Activated CD4-positive, alpha-beta T cell treated with anti-CD3 and anti-CD28 coated beads, Interleukin-10, Interleukin-2, amounts not matched to agents 100 ng/mL and 50 ng/mL, durations not matched to agents 16 hours and 8 hours (primary cell): ENCODE results near the gene HMGB1.

Source experiments
- DNase-seq: peaks from one replicate; pipeline ENCODE4 v3.0.0-alpha.2; 2020

HMGB1 gene

DNA sequence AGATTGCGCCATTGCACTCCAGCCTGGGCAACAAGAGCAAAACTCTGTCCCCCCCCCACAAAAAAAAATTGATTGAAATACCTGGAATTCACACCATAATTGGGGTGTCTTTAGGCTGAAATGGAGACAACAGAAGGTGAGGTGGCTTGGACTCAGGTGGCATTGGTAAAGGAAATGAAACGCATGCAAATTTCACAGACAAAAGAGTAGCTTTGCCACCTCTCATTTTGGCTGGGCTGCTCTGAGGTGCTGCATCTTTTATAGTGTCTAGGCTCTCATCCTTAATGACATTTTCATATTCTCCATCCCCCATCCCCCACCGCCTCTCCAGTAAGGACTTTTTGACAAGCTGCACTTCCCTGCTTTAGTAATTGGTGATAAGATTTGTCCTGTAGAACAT lies 36.5 kb downstream of the HMGB1 start:
- DNase-seq, result no peak

DNA sequence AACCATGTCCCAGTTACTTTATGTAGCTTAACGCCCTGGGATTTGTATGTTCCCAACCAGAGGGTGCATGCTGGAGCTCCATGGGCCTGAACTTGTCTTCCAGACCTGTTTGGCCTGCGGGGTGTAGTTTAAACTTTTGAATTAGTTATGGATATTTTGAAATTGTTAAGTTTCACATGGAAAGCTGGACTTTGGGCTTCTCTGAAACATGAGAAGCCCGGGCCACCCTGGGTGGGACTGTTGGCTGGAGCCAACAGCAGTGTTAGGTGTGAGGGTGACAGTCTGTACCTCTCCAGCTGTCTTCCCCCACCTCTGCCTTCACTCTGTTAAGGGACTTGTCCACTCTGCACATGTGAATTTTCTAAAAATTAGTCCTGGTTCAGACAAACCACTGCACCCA lies 41.8 kb downstream of the HMGB1 start:
- no peak for DNase-seq

DNA sequence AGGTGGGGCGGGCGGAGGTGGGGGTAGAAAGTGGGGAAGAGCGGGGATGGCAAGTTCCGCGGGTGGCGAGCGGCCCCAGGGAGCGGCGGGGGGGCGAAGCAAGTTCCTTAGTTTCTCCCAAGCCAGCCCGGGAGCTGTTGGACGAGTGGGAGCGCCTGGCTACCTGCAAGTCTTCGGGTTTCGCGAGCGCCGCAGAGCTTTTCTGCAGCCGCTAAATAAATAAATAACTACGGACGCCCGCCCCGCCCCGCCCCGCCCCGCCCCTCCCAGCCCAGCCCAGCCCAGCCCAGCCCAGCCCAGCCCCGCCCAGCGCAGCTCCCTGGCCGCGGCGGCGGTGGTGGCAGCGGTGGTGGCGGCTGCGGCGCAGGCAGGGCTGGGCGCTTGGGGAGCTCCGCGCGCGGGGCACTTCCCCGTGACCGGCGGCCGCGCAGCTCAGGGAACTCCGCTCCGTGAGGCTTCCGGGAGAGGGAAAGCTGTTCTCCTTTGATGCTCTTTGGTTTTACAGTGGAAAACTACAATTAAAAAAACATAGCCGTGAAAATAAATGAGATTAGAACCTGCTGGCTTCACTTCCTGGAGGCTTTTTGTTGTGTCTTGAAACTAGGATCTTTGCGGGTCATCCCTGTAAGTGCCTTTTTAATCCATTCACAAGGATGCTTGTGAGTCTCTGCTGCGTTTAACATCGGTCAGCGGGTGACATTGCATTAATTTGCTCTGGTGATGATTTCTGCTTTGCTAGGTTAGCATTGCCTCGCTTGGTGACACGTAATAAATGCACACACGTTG lies 43.5 kb downstream of the HMGB1 start, which contains the start of gene UBE2L5:
Gene UBE2L5 (plus strand): TSS at position 440 of the 786 bp plus-strand sequence. CDS start 5,498 bp downstream, outside the sequence.
- DNase-seq, result peak; percentile 82

DNA sequence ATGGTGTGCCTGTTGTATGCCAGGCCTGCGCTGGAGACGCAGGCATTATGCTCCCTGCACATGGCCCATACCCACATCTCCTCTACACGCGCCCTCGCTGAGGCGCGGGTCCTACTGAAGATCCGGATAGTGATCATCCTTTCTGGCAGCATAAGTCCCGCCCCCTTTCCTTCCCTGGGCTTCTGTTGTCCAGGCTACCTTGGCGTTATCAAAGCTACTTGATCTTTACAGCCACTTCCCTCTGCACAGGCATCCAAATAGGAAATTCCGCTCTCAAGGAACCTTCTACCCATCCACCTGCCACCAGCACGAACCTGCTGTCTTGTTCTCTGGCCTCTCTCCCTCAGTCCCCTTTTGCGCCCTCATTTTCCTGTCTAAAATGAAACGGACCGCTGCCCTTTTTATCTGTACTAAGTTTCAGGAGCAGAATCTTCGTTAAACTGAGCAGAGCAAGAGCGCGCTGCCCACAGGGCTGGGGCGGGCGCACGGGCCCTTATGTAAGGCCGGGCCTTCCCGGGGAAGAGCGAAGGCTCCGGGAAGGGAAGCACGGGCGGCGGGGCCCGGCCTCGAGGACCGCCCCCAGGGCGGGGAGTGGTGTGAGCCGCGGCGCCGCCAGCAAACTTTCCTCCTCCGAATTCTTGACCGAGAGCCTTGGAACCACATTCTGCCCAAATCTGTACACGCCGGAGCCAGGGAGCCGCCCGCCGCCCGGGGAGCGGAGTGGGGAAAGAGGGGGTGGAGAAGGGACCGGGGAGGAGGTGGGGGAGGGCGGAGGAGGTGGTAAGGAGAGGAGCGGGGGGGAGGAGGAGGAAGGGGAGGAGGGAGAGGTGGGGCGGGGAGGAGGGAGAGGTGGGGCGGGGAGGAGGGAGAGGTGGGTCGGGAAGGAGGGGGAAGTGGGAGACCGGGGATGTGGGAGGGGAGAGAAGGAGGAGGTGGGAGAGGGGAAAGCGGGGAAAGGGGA lies 44.4 kb downstream of the HMGB1 start:
- peak; percentile 41 for DNase-seq

DNA sequence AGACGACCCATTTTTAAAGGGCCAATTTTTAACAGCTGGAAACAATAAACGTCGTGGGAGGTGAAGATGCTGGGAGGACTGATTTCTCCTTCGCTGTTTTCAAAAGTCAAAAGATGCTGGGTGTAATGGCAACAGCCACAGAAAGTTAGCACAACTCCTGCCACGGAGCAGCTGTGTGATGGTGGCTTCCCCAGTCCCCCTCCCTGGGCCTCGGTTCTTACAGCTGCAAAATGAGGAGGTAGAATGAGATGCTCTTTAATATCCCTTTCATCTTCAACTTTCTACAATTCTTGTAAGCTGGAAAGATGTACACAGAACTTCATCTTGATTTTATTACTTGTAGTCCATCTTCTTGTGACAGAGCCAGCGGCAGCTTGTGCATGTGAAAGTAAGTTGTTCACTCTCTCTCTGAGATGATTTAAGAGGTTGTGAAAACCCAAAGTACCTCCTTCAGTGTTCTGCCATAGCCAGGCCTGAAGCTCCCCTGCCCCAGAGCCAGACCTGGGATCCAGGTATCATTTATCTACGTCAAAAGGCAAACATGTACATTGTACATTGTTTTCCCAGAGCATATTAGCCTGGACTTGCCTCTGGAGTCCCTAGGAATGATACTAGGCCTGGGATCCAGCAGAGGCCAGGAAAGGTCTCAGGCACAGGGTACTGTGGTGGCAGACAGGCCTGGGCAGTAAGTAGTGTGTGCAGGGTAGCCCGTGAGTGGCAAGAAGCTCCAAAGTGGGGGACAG lies 46.8 kb downstream of the HMGB1 start:
- DNase-seq, result no peak

DNA sequence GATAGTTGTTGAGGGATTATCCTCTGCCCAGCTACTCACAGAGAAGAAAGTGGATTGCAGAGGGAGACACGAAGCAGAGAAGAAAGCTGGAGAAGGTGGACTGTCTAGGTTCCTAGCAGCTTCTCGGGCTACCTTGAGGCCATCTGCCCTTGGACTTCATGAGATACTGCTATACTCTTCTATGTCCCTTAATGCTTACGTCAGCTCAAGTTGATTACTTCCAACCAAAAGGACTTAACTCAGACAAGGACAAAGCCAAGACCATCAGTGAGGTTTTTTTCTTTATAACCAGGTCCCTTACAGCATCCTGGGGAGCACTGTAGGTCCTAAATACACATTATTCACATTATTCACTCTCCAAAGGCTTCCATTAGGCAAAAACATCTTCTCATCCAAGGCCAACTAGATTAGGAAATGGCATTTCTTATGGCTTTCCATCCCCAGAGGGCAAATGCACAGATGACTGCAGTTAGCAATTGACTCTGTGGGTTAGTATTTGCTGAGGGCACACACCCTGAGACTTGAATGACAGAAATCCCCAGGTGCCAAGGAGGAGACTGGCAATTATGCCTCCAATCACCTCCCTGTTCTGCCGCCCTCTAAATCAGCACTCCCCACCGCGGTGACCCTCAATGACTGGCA lies 47.5 kb downstream of the HMGB1 start:
- no peak for DNase-seq

DNA sequence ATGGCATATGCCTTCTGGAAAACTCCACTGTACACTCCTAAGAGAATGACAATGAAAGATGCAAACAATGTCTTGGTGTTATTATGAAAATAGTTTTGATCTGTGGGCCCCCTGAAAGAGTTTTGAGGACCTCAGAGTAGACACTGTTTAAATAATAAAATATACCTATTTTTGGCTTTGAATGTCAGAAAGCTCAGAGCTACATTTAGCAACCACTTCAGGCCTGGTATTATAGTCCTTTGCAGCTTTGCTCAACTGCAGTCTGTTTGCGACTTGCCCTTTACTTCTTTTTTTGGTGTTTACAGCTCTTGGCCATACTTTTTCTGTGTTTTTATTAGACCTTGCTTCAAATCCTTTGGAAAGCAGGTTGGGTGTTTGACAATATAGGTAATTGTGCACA lies 49.3 kb downstream of the HMGB1 start:
- no peak for DNase-seq

DNA sequence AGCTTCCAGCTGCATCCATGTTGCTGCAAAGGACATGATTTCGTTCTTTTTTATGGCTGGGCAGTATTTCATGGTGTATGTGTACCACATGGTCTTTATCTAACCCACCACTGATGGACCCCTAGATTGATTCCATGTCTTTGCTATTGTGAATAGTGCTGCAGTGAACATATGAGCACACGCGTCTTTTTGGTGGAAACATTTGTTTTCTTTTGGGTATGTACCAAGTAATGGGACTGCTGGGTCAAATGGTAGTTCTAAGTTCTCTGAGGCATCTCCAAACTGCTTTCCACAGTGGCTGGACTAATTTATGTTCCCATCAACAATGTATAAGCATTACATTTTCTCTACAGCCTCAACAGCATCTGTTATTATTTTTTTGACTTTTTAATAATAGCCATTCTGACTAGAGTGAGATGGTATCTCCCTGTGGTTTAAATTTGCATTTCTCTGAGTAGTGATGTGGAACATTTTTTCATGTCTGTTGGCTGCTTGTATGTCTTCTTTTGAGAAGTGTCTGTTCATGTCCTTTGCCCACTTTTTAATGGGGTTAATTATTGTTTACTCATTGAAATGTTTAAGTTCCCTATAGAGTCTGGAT lies 50.2 kb downstream of the HMGB1 start:
- DNase-seq, result no peak

DNA sequence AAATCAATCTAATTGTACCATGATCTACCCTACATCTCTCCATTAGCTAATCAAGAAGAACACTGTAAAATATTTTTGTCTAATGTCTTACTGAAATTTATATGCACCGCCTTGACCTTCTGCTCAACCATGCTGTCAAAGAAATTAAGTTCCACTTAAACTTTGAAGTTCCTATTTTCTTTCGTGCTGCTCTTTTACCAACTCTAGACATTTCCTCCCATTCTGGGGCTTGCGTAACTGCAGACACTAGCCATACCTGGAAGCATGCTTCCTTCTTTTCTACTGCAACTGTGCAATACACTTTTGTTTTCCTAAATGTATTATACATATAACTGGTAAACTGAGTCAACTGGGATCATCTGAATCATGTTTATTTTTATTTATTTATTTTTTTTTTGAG lies 51.9 kb downstream of the HMGB1 start:
- DNase-seq, result no peak

DNA sequence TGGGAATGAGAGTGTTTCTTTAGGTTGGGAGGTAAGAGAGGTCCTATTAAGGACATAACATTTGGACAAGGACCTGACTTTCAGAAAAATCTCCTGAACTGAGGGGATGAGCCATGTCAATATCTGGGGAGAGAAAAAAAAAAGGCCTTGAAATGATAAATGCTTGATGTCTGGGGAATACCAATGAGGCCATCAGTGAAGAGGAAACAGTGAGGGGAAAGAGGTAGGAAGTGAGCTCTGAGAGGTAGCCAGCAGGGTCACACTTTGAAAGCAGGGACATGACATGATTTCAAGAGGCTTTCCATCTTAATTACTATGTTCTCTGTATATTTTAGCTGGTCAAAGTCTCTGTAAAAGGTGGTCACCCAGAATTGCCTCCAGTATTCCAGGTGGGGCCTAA lies 53.4 kb downstream of the HMGB1 start:
- DNase-seq, result no peak

DNA sequence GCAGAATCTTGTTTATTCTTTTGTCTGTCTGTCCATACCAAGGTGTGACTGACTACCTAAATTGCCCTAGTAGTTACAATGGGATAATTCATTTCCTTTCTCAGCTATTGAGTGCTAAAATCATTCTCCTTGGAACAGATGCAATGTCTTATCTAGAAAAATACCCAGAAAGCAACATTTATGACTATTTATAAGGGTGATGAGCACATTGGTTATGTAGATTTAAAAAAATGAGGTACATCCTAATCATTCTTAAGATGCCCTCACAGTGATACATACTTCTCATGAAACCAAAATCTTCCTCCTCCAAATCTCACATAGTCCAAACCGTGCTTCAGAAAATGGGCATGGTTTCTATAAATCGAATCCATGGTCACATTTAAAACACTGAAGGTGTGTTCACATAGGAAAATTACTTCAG lies 55.0 kb downstream of the HMGB1 start:
- no peak for DNase-seq

DNA sequence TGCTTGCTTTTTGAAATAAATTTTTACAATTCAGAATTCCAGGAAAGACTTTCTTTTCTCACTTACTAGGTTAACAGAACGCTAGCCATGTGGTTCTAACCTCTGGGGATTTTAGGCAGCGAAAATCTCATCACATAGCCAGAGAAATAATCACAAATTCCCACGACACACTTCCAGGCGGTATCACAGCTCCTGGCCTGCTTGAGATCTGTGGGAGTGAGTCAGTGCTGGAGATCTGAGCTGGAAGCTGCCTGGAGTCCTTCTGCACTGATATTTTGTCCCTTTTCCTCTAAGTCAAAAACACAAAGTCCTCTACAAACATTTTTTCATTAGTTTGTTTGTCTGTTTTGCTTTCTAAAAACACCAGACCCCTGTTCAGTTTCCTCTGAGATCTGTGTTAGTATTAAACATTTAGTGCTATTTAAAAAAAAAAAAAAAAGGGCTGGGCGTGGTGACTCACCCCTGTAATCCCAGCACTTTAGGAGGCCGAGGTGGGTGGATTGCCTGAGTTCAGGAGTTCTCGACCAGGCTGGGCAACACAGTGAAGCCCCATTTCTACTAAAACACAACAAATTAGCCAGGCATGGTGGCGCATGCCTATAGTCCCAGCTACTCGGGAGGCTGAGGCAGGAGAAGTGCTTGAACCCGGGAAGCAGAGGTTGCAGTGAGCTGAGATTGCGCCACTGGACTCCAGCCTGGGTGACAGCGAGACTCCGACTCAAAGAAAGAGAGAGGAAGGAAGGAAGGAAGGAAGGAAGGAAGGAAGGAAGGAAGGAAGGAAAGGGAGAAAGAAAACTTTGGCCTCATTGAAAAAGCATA lies 55.6 kb downstream of the HMGB1 start:
- no peak for DNase-seq

DNA sequence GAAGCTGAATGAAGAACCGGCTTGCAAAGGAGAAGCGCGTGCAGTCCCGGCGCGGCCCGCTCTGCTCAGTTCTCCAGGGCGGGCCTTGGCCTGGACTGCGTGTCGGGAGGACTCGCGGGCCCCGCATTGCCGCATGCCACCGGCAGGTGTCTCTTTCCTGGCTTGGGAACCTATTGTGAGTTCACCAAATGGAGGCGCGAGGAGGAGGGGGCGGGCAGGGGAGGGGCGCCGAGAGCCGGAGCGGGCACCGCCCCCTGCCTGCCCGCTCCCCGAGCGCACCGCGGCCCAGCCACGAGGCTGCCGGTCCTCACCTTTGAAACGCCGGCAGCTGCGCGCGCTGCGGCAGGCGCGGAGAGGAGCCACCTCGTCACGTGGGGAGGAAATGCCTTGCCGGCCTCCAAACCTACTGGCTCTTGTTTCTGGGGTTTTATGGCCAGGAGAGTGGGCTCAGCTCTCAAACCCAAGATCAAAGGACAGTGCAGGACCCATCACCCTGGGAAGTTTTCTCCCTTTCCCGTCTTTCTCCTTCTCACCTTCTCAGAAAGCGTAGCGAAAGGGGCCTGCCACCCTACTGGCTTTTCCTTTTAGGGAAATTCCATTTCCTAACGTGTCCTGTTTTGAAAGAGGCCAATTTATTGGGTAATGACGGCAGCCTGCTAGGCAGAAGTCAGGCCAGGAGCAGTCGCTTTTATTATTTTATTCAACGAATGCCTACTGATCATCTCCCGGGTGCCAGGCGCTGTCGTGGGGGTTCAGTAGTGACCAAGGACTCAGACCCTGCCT lies 57.2 kb downstream of the HMGB1 start:
- peak; percentile 95 for DNase-seq

DNA sequence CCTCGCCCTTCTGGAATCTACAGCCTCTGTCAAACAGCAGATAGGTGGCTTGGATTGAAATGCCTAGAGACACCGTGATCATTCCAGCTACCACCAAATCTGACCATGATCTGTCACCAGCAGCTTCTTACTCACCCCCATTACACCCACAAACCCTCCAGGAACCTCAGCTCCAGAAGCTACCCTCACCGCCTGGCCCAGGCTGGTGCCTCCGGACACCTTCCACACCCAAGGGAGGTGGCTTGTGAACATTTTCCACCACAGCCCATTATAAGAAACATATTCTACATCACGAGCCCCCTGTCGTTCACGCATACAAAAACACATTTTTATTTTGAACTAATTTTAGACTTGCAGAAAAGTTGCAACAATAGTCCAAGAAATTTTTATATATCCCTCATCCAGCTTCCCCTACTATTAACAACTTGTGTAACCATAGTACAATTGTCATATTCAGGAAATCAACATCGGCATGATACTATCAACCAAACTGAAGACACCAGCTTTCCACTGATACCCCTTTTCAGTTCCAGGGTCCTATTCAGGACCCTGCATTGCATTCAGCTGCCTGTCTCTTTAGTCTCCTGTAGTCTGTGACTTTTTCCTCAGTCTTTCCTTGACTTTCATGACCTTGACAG lies 58.8 kb downstream of the HMGB1 start:
- DNase-seq, result no peak
